GM23248 (cell line): Measurements from ENCODE around the gene SULT1E1.

ENCODE experiments used
- EZH2 ChIP-seq: fragments of 200-600 bp; sonication (generic); IDR thresholded peaks from 2 replicates; pipeline ENCODE4 v1.6.1; 2018; ENCODE audit warnings: antibody characterized with exemption, mild to moderate bottlenecking; ENCODE audit not compliant: insufficient read depth, poor library complexity, severe bottlenecking
- EZH2phosphoT487 ChIP-seq: fragments of 200-600 bp; sonication (generic); IDR thresholded peaks from 2 replicates; pipeline ENCODE4 v1.6.1; 2018; ENCODE audit warnings: antibody characterized with exemption, moderate library complexity, mild to moderate bottlenecking, low read depth; ENCODE audit not compliant: insufficient read depth

DNA sequence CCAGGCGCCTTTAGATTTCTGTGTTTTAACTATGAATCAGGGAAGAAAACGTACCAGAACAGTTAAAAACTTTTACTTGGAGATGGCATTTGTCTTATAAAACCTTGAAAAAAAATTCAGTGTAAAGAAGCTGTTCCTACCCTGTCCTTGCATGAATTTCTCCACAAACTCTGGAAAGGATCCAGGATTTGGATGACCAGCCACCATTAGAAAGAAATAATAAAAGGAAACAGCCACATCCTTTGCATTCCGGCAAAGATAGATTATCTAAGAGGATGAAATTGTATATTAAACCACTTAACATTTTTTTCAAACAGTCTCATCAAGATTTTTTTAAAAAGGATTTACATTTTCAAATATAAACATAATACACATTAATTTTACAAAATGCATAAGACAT lies 10.6 kb downstream of the SULT1E1 start:
- TF ChIP-seq EZH2phosphoT487: no peak
- TF ChIP-seq EZH2: no peak
